Psoas muscle (tissue), 8 donors: ENCODE results near the gene SNRPB. TPM values are rescaled to one million over a fixed set of nuclear protein-coding genes. Genes with fewer than 3 reads are reported as not detected.
A peak's percentile ranks its signal among the peaks of the same experiment; 100 is the strongest.

Source experiments
- ATAC-seq, 4 donors: fragments of 200-7000 bp; cut with Tn5 transposase; one replicate each; pipeline ENCODE4 v1.9.1; 2020; ENCODE audit warnings: moderate library complexity in 3 of 4, mild to moderate bottlenecking in 2 of 4
- DNase-seq, 2 donors: peaks; one replicate each; pipeline ENCODE4 v3.0.0-alpha.2; 2020
- H3K27ac ChIP-seq: fragments of 200-600 bp; one replicate; pipeline ENCODE4 v1.8.0; 2022
- H3K27me3 ChIP-seq, 3 donors: fragments of 200-600 bp in 1 of 3; one replicate each; pipeline versions ENCODE4 v1.6.1 to v1.8.0; 2013 to 2022; ENCODE audit warnings: low read length in 2 of 3, mild to moderate bottlenecking in 2 of 3, moderate library complexity in 1 of 3; ENCODE audit not compliant: insufficient read depth in 3 of 3
- H3K36me3 ChIP-seq, 2 donors: fragments of 200-600 bp in 1 of 2; one replicate each; pipeline versions ENCODE4 v1.6.1 to v1.8.0; 2013 to 2022; ENCODE audit warnings: low read depth in 1 of 2, mild to moderate bottlenecking in 1 of 2, moderate library complexity in 1 of 2; ENCODE audit not compliant: insufficient read depth in 1 of 2
- H3K4me1 ChIP-seq: fragments of 200-600 bp; one replicate; pipeline ENCODE4 v1.8.0; 2022
- H3K4me3 ChIP-seq: fragments of 200-600 bp; one replicate; pipeline ENCODE4 v1.8.0; 2022; ENCODE audit warnings: mild to moderate bottlenecking
- H3K9me3 ChIP-seq: fragments of 200-600 bp; one replicate; pipeline ENCODE4 v1.8.0; 2022
- CTCF ChIP-seq: fragments of 200-600 bp; IDR thresholded peaks from one replicate; pipeline ENCODE4 v1.8.0; 2022; ENCODE audit warnings: antibody characterized with exemption
- WGBS, 3 donors: extraction: QIAGEN DNeasy Blood & Tissue Kit; methylation state at CpG; one replicate each; pipeline versions ENCODE4 v1.1.6 to v1.1.7; 2013; 5-methylcytosine and 5-hydroxymethylcytosine counted together
- intact Hi-C, 2 donors: fragments of 100-400 bp; cut with DNase I; formaldehyde crosslinking; loops; one replicate each; pipeline versions ENCODE4 v1.11.0 to v1.14.2; 2022
- polyA plus RNA-seq, 3 donors: library from polyadenylated mRNA; stranded (reverse); fragments of 200-250 nt; gene quantifications; one replicate each; pipeline ENCODE4 v1.2.3, GENCODE V29; 2013
- total RNA-seq, 4 donors: library from RNA; stranded (reverse); fragmentation: NEBNext Ultra II Directional in 2 of 4; extraction: Animal tissue kit (Norgen Biotek cat#: 25700) in 2 of 4; gene quantifications; one replicate each; pipeline versions ENCODE4 v1.2.1 to v1.2.4, GENCODE V29; 2021 to 2023
- donor health status: healthy with polysubstance abuse.
- donor health status: DM: no; HTN: no; CAD: no; lungs with moderate emphysema.
- donor health status: Bipolar disorder and iron deficiency.
- donor health status: healthy.
- donor health status: DM: yes; HTN: yes; CAD: no.
- donor health status: DM: no; HTN: no; CAD: no.
- donor health status: DM: no; HTN: no; CAD: no.
- donor health status: DM: yes; HTN: yes; CAD: no.

SNRPB gene
- total and polyA plus RNA-seq, 7 donors, result 41.9 to 355 (median 114) TPM

DNA sequence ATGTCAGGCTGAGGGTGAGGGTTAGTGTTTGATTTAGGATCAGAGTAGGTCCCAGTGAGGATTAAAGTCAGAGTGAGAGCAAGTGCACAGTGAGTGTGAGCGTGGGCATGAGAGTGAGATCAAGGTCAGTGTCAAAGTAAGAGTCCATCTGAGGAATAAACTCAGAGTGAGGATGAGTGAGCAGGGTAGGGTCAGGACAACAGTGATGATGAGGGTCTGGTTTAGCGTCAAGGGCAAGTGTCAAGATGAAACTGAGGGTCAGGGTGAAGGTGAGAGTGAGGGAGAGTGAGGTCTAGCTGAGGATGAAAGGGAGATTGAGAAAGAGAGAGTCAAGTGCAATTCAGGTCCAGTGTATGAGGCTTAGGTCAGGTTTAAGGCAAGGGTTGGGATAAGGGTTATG lies 45.8 kb upstream of the SNRPB start:
- 62 to 79% (median 68%) methylated on average over 2 of the region's 2 CpGs for WGBS, 3 donors
- H3K36me3 ChIP-seq, result no peaks in the 10 kb centered on the region
- no peak overlapping the region for H3K27ac ChIP-seq
- no peaks in the 10 kb centered on the region for H3K9me3 ChIP-seq
- no peaks in the 10 kb centered on the region for H3K4me1 ChIP-seq
- no peak for DNase-seq
- H3K27me3 ChIP-seq, result no peaks in the 10 kb centered on the region
- intact Hi-C loops, result no loop called here
- ATAC-seq, result no peak
- TF ChIP-seq CTCF, result no peak
- no peak overlapping the region for H3K4me3 ChIP-seq

GRCh38 chr20:2515203-2515602 lies 44.6 kb upstream of the SNRPB start:
- DNase-seq, result no peak
- intact Hi-C loops, result no loop called here

DNA sequence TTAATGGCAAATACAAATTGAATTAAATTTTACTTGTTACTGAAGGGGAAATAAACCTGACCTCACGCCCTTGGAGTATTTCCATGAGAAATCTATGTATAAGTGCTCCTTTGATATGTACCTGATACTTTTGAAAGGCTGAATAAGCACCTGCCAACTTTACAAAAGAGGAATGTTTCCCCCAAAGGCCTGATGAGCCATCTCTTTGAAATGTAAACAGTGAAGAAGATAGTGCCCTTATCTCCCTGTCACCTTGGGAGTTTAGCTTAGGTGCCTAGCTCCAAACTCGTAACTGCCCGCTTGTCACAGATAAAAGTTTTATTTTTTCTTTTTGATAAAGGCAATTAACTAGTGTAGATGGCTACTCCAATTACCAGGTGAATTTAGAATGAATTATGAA lies 39.2 kb upstream of the SNRPB start:
- no peak overlapping the region for H3K27ac ChIP-seq
- no peak for ATAC-seq

More at GRCh38 chr20:2515203-2515602, 44.6 kb upstream of the SNRPB start:
- WGBS, 3 donors, result 72 to 84% (median 80%) methylated on average over 1 of the region's 1 CpG
- ATAC-seq, result no peak
- no peaks in the 10 kb centered on the region for H3K9me3 ChIP-seq
- no peaks in the 10 kb centered on the region for H3K27me3 ChIP-seq
- H3K4me3 ChIP-seq, result no peak overlapping the region
- H3K36me3 ChIP-seq, result no peaks in the 10 kb centered on the region
- no peaks in the 10 kb centered on the region for H3K4me1 ChIP-seq
- H3K27ac ChIP-seq, result no peak overlapping the region
- no peak for TF ChIP-seq CTCF

DNA sequence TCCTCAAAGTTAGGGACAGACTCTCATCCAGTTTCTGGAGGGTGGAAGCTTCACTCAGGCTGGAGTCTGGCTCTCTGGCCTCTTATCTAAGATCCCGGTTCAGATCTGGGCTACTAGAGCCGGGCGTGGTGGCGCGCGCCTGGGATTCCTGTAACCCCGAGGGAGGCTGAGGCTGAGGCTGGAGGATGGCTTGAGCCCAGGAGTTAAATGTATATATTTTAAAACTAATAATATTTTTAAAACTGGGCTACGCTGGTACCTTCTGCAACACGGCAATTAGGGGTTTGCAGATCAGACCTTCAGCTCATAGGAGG lies 38.8 kb upstream of the SNRPB start:
- Histone ChIP-seq H3K27me3 (no peaks in the 10 kb centered on the region), H3K27ac (peak overlapping the region; percentile 96), H3K36me3 (no peaks in the 10 kb centered on the region), H3K4me3 (peak overlapping the region; percentile 88), H3K4me1 (no peaks in the 10 kb centered on the region), H3K9me3 (no peaks in the 10 kb centered on the region)
- ATAC-seq, result peak in 1 of 4 donors; percentile 30
- DNase-seq, result no peak
- 42 to 48% (median 48%) methylated on average over 9 of the region's 9 CpGs for WGBS, 3 donors
- no peak for TF ChIP-seq CTCF
- intact Hi-C loops, result loop anchor here in 1 of 2 donors (5.0 kb wide), 1 partner anchor 37 kb away; the partner anchor contains the start of gene SNRPB

More for the DNA sequence above, 39.2 kb upstream of the SNRPB start:
- no peaks in the 10 kb centered on the region for H3K4me1 ChIP-seq
- H3K9me3 ChIP-seq, result no peaks in the 10 kb centered on the region
- intact Hi-C loops, result loop anchor here in 1 of 2 donors (5.0 kb wide), 1 partner anchor 37 kb away; the partner anchor contains the start of gene SNRPB
- H3K4me3 ChIP-seq, result peak overlapping the region; percentile 88
- no peak for TF ChIP-seq CTCF
- DNase-seq, result no peak
- WGBS, 3 donors, result 79 to 87% (median 79%) methylated on average over 3 of the region's 3 CpGs
- no peaks in the 10 kb centered on the region for H3K36me3 ChIP-seq
- H3K27me3 ChIP-seq, result no peaks in the 10 kb centered on the region
